ENCODE data around the gene GABRB3.

GABRB3 gene

GRCh38 chr15:26660241-26660640, 112.6 kb downstream of the GABRB3 start:
- POLR2A ChIA-PET: no interaction called here
- H3K27ac ChIP-seq (ENCODE audit: extremely low read depth, low read depth, low read length): no peak overlapping the region
- CTCF ChIA-PET: no interaction called here

DNA sequence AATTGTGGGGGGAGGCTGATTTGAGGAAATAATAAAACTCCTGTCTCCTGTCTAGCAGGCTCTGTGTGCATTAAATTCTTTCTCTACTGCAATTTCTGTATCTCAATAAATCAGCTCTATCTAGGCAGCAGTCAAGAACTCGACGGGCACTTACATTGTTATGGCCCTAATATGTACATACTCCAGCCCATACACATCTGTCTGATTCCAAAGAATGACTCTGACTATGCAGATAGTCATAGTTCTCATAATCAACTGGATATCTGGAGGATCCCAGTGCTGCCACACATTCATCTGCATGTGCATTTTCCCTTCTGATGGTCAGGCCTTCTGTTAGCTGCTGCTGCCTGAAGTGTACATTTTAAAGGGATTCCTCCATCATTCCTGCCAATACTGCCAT, 114.6 kb downstream of the GABRB3 start:
- ChIA-PET CTCF (no interaction called here), POLR2A (no interaction called here)

More at GRCh38 chr15:26660241-26660640, 112.6 kb downstream of the GABRB3 start:
- Histone ChIP-seq H3K9me3 (ENCODE audit: control insufficient read depth, insufficient read depth, low read depth, low read length) (no peaks in the 10 kb centered on the region), H3K36me3 (ENCODE audit: control insufficient read depth in 2 of 2, insufficient read depth in 1 of 2, low read length in 2 of 2) (no peaks in the 10 kb centered on the region), H3K4me3 (ENCODE audit: low read depth, low read length) (no peak overlapping the region), H3K4me1 (ENCODE audit: control insufficient read depth, insufficient read depth, low read length) (no peaks in the 10 kb centered on the region)
- TF ChIP-seq ZNF670 (tag by site-specific recombination; IDR thresholded peaks at IDR 0.05; ENCODE audit: low read depth) (no peak), GLIS1 (tag by site-specific recombination; IDR thresholded peaks at IDR 0.05) (no peak), MYNN (tag by site-specific recombination; IDR thresholded peaks at IDR 0.05; ENCODE audit: borderline replicate concordance) (no peak), ZNF837 (tag by site-specific recombination; IDR thresholded peaks at IDR 0.05) (no peak), ZSCAN23 (tag by site-specific recombination; IDR thresholded peaks at IDR 0.05) (no peak)
- TF ChIP-seq, protein P1, sequence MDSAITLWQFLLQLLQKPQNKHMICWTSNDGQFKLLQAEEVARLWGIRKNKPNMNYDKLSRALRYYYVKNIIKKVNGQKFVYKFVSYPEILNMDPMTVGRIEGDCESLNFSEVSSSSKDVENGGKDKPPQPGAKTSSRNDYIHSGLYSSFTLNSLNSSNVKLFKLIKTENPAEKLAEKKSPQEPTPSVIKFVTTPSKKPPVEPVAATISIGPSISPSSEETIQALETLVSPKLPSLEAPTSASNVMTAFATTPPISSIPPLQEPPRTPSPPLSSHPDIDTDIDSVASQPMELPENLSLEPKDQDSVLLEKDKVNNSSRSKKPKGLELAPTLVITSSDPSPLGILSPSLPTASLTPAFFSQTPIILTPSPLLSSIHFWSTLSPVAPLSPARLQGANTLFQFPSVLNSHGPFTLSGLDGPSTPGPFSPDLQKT (IDR thresholded peaks at IDR 0.05; ENCODE audit: borderline replicate concordance, low read depth, low read length): no peak

GRCh38 chr15:26656080-26656479, 116.8 kb downstream of the GABRB3 start:
- TF ChIP-seq ZNF221 (tag by site-specific recombination; IDR thresholded peaks at IDR 0.05; ENCODE audit: borderline replicate concordance): no peak
- TF ChIP-seq ZBTB20 (tag by site-specific recombination; IDR thresholded peaks at IDR 0.05): no peak
- no peak for TF ChIP-seq ZNF398 (tag by site-specific recombination; IDR thresholded peaks at IDR 0.05)
- TF ChIP-seq ZNF214 (tag by site-specific recombination; IDR thresholded peaks at IDR 0.05; ENCODE audit: borderline replicate concordance): no peak
- TF ChIP-seq ZXDB (tag by site-specific recombination; IDR thresholded peaks at IDR 0.05): no peak
- no peak for TF ChIP-seq KLF9 (tag by site-specific recombination; IDR thresholded peaks at IDR 0.05; ENCODE audit: low read depth)
- no peak for TF ChIP-seq ZFP41 (tag by site-specific recombination; IDR thresholded peaks at IDR 0.05; ENCODE audit: borderline replicate concordance)
- no peak for TF ChIP-seq ZNF677 (tag by site-specific recombination; IDR thresholded peaks at IDR 0.05)
- POLR2A ChIA-PET: no interaction called here
- Histone ChIP-seq H3K4me1 (ENCODE audit: control insufficient read depth, insufficient read depth, low read length) (no peaks in the 10 kb centered on the region), H3K27ac (ENCODE audit: extremely low read depth, low read depth, low read length) (no peak overlapping the region), H3K36me3 (ENCODE audit: control insufficient read depth in 2 of 2, insufficient read depth in 1 of 2, low read length in 2 of 2) (no peaks in the 10 kb centered on the region), H3K9me3 (ENCODE audit: control insufficient read depth, insufficient read depth, low read depth, low read length) (no peaks in the 10 kb centered on the region), H3K4me3 (ENCODE audit: low read depth, low read length) (no peak overlapping the region)
- CTCF ChIA-PET: no interaction called here

More for the DNA sequence above, 114.6 kb downstream of the GABRB3 start:
- TF ChIP-seq, protein P2, sequence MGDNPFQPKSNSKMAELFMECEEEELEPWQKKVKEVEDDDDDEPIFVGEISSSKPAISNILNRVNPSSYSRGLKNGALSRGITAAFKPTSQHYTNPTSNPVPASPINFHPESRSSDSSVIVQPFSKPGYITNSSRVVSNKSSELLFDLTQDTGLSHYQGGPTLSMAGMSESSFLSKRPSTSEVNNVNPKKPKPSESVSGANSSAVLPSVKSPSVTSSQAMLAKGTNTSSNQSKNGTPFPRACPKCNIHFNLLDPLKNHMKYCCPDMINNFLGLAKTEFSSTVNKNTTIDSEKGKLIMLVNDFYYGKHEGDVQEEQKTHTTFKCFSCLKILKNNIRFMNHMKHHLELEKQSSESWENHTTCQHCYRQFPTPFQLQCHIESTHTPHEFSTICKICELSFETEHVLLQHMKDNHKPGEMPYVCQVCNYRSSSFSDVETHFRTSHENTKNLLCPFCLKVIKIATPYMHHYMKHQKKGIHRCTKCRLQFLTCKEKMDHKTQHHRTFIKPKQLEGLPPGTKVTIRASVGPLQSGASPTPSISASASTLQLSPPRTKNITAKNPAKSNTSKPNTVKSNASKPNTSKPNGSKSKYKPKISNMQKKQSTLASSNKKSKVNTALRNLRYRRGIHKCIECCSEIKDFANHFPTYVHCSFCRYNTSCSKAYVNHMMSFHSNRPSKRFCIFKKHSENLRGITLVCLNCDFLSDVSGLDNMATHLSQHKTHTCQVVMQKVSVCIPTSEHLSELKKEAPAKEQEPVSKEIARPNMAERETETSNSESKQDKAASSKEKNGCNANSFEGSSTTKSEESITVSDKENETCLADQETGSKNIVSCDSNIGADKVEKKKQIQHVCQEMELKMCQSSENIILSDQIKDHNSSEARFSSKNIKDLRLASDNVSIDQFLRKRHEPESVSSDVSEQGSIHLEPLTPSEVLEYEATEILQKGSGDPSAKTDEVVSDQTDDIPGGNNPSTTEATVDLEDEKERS (tag by site-specific recombination; IDR thresholded peaks at IDR 0.05): no peak
- TF ChIP-seq PRDM1 (tag by site-specific recombination; IDR thresholded peaks at IDR 0.05) (no peak), KLF8 (tag by site-specific recombination; IDR thresholded peaks at IDR 0.05) (no peak), ZNF658 (tag by site-specific recombination; IDR thresholded peaks at IDR 0.05) (no peak)
- TF ChIP-seq, protein P3, sequence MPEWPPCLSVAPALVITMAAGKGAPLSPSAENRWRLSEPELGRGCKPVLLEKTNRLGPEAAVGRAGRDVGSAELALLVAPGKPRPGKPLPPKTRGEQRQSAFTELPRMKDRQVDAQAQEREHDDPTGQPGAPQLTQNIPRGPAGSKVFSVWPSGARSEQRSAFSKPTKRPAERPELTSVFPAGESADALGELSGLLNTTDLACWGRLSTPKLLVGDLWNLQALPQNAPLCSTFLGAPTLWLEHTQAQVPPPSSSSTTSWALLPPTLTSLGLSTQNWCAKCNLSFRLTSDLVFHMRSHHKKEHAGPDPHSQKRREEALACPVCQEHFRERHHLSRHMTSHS (tag by site-specific recombination; IDR thresholded peaks at IDR 0.05): no peak
- Histone ChIP-seq H3K36me3 (ENCODE audit: control insufficient read depth in 2 of 2, insufficient read depth in 1 of 2, low read length in 2 of 2) (no peaks in the 10 kb centered on the region), H3K4me3 (ENCODE audit: low read depth, low read length) (no peak overlapping the region), H3K9me3 (ENCODE audit: control insufficient read depth, insufficient read depth, low read depth, low read length) (no peaks in the 10 kb centered on the region), H3K4me1 (ENCODE audit: control insufficient read depth, insufficient read depth, low read length) (no peaks in the 10 kb centered on the region), H3K27ac (ENCODE audit: extremely low read depth, low read depth, low read length) (no peak overlapping the region)

Data from HEK293 (cell line).